ENCODE measurements around the gene CTIF. TPM values are rescaled to one million over a fixed set of nuclear protein-coding genes. Genes with fewer than 3 reads are reported as not detected.

CTIF gene
- total RNA-seq, 3 donors from 2014 or later: 13.2 to 50.3 (median 19.6) TPM

GRCh38 chr18:48535956-48536355, 2.9 kb upstream of the CTIF start:
- intact Hi-C loops (cut with DNase I, micrococcal nuclease): no loop called here
- TF ChIP-seq CTCF (IDR thresholded peaks at IDR 0.05): no peak
- no peak for ATAC-seq

GRCh38 chr18:48536516-48536915, 2.3 kb upstream of the CTIF start:
- DNase-seq: no peak
- Histone ChIP-seq H3K9me3 (no peaks in the 10 kb centered on the region), H3K4me3 (no peak overlapping the region), H3K4me1 (ENCODE audit: low read depth) (no peaks in the 10 kb centered on the region), H3K36me3 (ENCODE audit: low read depth) (no peaks in the 10 kb centered on the region)
- TF ChIP-seq CTCF (IDR thresholded peaks at IDR 0.05): no peak
- intact Hi-C loops (cut with DNase I, micrococcal nuclease): no loop called here
- no peak for ATAC-seq

More at GRCh38 chr18:48535956-48536355, 2.9 kb upstream of the CTIF start:
- H3K4me3 ChIP-seq: no peak overlapping the region
- no peaks in the 10 kb centered on the region for H3K36me3 ChIP-seq (ENCODE audit: low read depth)
- no peak for DNase-seq
- no peaks in the 10 kb centered on the region for H3K4me1 ChIP-seq (ENCODE audit: low read depth)
- no peaks in the 10 kb centered on the region for H3K9me3 ChIP-seq

- Histone ChIP-seq H3K9me3 (no peaks in the 10 kb centered on the region), H3K4me1 (ENCODE audit: low read depth) (no peaks in the 10 kb centered on the region), H3K36me3 (ENCODE audit: low read depth) (no peaks in the 10 kb centered on the region), H3K4me3 (peak overlapping the region; percentile 39)
- no peak for TF ChIP-seq CTCF (IDR thresholded peaks at IDR 0.05)
- DNase-seq (peak; percentile 45 to 68 (median 60)), ATAC-seq (peak; percentile 21)
- intact Hi-C loops (cut with DNase I, micrococcal nuclease): no loop called here
Observed at GRCh38 chr18:48539406-48540250, 797 bp downstream of the CTIF start.

- TF ChIP-seq CTCF (IDR thresholded peaks at IDR 0.05): no peak
- intact Hi-C loops (cut with DNase I, micrococcal nuclease): no loop called here
- Histone ChIP-seq H3K9me3 (no peaks in the 10 kb centered on the region), H3K4me3 (peak overlapping the region; percentile 39), H3K4me1 (ENCODE audit: low read depth) (no peaks in the 10 kb centered on the region), H3K36me3 (ENCODE audit: low read depth) (no peaks in the 10 kb centered on the region)
- ATAC-seq (peak; percentile 67), DNase-seq (peak; percentile 77 to 81 (median 81))
Observed at GRCh38 chr18:48540251-48541025, 1.6 kb downstream of the CTIF start.

- peak; percentile 81 for ATAC-seq
- Histone ChIP-seq H3K4me1 (ENCODE audit: low read depth) (no peaks in the 10 kb centered on the region), H3K4me3 (peak overlapping the region; percentile 39), H3K36me3 (ENCODE audit: low read depth) (no peaks in the 10 kb centered on the region), H3K9me3 (no peaks in the 10 kb centered on the region)
- intact Hi-C loops (cut with DNase I, micrococcal nuclease): no loop called here
- peak; percentile 78 to 84 (median 82) for DNase-seq
- no peak for TF ChIP-seq CTCF (IDR thresholded peaks at IDR 0.05)
Observed at GRCh38 chr18:48541026-48541746, 2.4 kb downstream of the CTIF start.

Measured in mucosa of descending colon (tissue), 3 donors.